ENCODE measurements around the gene PBX1.
A peak's percentile ranks its signal among the peaks of the same experiment; 100 is the strongest.

The PBX1 gene

DNA sequence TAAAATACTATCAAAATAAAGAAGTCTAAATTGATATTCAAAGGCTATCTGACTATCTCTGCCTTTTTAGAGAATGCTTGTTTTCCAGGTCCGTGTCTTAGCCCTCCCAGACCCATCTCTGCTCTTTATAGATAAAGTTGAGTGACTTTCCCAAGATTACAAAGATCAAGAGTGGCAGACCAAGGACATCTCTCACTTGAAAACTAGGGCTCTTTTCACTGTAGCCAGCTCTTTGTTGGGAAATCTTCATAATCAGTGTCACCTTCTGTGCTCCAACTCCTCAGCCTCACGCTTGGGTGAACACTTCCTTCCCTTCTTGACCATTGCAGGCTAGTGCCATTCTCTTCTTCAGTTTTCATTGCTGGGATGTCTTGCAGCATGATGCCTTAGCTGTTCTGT, 211.1 kb downstream of the PBX1 start:
- TF ChIP-seq, protein P1, sequence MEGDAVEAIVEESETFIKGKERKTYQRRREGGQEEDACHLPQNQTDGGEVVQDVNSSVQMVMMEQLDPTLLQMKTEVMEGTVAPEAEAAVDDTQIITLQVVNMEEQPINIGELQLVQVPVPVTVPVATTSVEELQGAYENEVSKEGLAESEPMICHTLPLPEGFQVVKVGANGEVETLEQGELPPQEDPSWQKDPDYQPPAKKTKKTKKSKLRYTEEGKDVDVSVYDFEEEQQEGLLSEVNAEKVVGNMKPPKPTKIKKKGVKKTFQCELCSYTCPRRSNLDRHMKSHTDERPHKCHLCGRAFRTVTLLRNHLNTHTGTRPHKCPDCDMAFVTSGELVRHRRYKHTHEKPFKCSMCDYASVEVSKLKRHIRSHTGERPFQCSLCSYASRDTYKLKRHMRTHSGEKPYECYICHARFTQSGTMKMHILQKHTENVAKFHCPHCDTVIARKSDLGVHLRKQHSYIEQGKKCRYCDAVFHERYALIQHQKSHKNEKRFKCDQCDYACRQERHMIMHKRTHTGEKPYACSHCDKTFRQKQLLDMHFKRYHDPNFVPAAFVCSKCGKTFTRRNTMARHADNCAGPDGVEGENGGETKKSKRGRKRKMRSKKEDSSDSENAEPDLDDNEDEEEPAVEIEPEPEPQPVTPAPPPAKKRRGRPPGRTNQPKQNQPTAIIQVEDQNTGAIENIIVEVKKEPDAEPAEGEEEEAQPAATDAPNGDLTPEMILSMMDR (conservative IDR thresholded peaks at IDR 0.05; ENCODE audit: low read depth, low read length), result no peak
- Histone ChIP-seq H3K27ac (no peak overlapping the region), H3K27me3 (ENCODE audit: insufficient read depth, low read depth) (no peaks in the 10 kb centered on the region), H3K36me3 (ENCODE audit: insufficient read depth) (no peaks in the 10 kb centered on the region), H3K4me2 (no peak overlapping the region; the same call in 1 of the 2 replicates), H2AFZ (ENCODE audit: low read depth) (no peak overlapping the region), H3K4me3 (IDR thresholded peaks at IDR 0.05; ENCODE audit: insufficient read depth, low read depth, low read length) (no peak overlapping the region), H3K9ac (no peak overlapping the region), H4K20me1 (ENCODE audit: insufficient read depth) (no peaks in the 10 kb centered on the region), H3K4me1 (ENCODE audit: low read depth, poor library complexity, severe bottlenecking) (peaks cover 100% of the 10 kb centered on the region), H3K79me2 (ENCODE audit: insufficient read depth, low read depth) (no peaks in the 10 kb centered on the region)

DNA sequence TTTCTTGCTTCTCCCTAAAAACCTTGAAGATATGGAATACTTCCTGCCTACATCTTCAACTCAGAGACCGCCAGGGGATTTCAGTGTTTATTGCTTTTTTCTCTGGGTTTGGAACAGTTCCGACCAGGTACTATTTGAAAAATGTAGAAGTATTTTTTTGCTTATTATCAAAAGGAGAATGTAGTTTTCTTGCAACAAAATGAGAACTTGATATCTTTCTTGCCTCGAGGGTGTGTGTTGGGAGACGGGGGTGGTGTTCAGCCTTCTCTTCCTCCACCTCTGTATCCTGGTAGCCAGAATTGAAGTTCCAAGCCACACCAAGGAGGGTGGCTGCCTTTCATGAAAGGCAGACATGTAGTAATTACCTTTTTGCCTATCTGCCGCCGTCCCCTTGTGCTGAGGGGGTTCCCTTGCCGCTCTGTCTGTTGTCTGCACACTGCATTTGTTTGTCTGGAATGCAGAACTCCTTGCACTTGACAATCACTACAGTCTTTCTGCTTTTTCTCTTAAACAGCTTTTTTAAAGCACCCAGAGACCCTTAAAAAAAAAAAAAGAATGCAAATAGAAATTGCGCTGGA, 212.1 kb downstream of the PBX1 start:
- Histone ChIP-seq H3K27me3 (ENCODE audit: insufficient read depth, low read depth) (no peaks in the 10 kb centered on the region), H3K36me3 (ENCODE audit: insufficient read depth) (no peaks in the 10 kb centered on the region), H4K20me1 (ENCODE audit: insufficient read depth) (no peaks in the 10 kb centered on the region), H2AFZ (ENCODE audit: low read depth) (no peak overlapping the region), H3K4me1 (ENCODE audit: low read depth, poor library complexity, severe bottlenecking) (peaks cover 99% of the 10 kb centered on the region), H3K4me3 (IDR thresholded peaks at IDR 0.05; ENCODE audit: insufficient read depth, low read depth, low read length) (no peak overlapping the region), H3K9ac (no peak overlapping the region), H3K79me2 (ENCODE audit: insufficient read depth, low read depth) (no peaks in the 10 kb centered on the region), H3K27ac (no peak overlapping the region), H3K4me2 (peak overlapping the region; percentile 87; the same call in 1 of the 2 replicates)
- TF ChIP-seq, protein P1 (conservative IDR thresholded peaks at IDR 0.05; ENCODE audit: low read depth, low read length), result no peak

DNA sequence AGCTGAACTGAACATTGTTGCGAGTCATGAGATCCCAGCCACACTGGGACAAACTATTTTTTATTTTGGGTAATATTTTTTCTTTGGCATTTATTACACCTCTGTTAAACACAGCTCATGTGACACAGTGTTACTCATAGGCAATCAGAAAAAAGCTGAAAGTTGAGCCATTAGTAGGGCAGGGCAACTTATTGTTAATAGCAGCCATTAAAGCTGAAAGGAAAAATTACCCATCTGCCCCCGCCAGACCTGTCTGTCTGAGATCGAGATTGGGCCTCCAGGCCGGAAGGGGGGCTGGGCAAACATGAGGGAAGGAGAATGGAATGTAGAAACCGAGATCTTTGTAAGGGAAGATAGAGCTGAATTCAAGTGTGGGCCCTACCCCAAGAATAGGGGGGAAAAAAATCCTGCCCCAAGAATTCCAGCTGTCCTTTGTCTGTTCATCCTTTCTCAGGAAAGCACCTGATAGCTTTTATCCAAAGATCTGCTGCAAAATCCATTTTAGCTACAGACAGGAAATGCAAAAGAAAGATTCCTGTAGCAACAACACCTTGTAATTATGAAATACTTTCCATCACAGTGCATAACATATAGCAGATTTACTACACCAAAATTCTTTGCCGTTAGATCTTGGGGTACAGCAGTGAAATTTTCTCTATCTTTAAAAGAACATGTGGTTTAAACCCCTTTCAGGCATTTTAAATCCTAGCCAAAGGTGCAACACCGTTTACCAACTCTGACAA, 212.8 kb downstream of the PBX1 start:
- no peaks in the 10 kb centered on the region for H4K20me1 ChIP-seq (ENCODE audit: insufficient read depth)
- peak overlapping the region; percentile 27; the same call in 1 of the 2 replicates for H2AFZ ChIP-seq (ENCODE audit: low read depth)
- no peak overlapping the region for H3K4me3 ChIP-seq (IDR thresholded peaks at IDR 0.05; ENCODE audit: insufficient read depth, low read depth, low read length)
- H3K27me3 ChIP-seq (ENCODE audit: insufficient read depth, low read depth), result no peaks in the 10 kb centered on the region
- peak overlapping the region; percentile 2; the same call in 1 of the 2 replicates for H3K9ac ChIP-seq
- H3K4me1 ChIP-seq (ENCODE audit: low read depth, poor library complexity, severe bottlenecking), result peaks cover 98% of the 10 kb centered on the region
- H3K27ac ChIP-seq, result peak overlapping the region; percentile 52
- no peaks in the 10 kb centered on the region for H3K36me3 ChIP-seq (ENCODE audit: insufficient read depth)
- TF ChIP-seq, protein P1 (conservative IDR thresholded peaks at IDR 0.05; ENCODE audit: low read depth, low read length), result no peak
- H3K79me2 ChIP-seq (ENCODE audit: insufficient read depth, low read depth), result no peaks in the 10 kb centered on the region
- peak overlapping the region; percentile 87 for H3K4me2 ChIP-seq

DNA sequence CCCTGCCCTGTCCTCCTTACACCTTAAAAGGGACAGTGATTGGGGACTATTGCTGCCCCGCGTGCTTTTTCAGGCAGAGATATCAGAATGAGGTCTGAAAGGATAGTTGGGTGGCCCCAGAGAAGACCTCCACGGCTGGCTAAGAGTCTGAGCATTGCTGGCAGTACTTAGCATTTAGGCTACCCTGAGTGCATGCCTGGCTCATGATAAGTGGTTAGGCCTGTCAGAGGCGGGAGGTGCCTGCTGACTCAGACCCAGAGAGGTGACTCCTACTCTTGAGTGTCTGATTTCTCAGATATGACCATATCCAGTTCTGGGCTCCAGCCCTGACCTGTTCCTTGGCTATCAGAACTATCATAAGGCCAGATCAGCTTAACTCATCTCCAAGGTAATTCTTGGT, 213.7 kb downstream of the PBX1 start:
- no peaks in the 10 kb centered on the region for H4K20me1 ChIP-seq (ENCODE audit: insufficient read depth)
- peak overlapping the region; percentile 52 for H3K27ac ChIP-seq
- no peaks in the 10 kb centered on the region for H3K36me3 ChIP-seq (ENCODE audit: insufficient read depth)
- H3K27me3 ChIP-seq (ENCODE audit: insufficient read depth, low read depth), result no peaks in the 10 kb centered on the region
- H3K4me3 ChIP-seq (IDR thresholded peaks at IDR 0.05; ENCODE audit: insufficient read depth, low read depth, low read length), result no peak overlapping the region
- H3K4me2 ChIP-seq, result peak overlapping the region; percentile 87
- H2AFZ ChIP-seq (ENCODE audit: low read depth), result peak overlapping the region; percentile 27; the same call in 1 of the 2 replicates
- no peaks in the 10 kb centered on the region for H3K79me2 ChIP-seq (ENCODE audit: insufficient read depth, low read depth)
- peaks cover 94% of the 10 kb centered on the region for H3K4me1 ChIP-seq (ENCODE audit: low read depth, poor library complexity, severe bottlenecking)
- TF ChIP-seq, protein P1 (conservative IDR thresholded peaks at IDR 0.05; ENCODE audit: low read depth, low read length), result no peak
- H3K9ac ChIP-seq, result peak overlapping the region; percentile 2; the same call in 1 of the 2 replicates
